ENCODE measurements around the gene ALKBH4. TPM values are rescaled to one million over a fixed set of nuclear protein-coding genes. Genes with fewer than 3 reads are reported as not detected.

The ALKBH4 gene
- total RNA-seq, 2 experiments from 2014 or later: 2.9 to 3.5 TPM

GRCh38 chr7:102432442-102433218 is 32.0 kb downstream of the ALKBH4 start:
- ChIA-PET POLR2A (interaction anchor here (1.1 to 6.6 kb wide), 6 partner anchors 14 to 34 kb away, joined by 4 to 61 read pairs (median 6); no protein-coding TSS in a partner anchor), CTCF (interaction anchor here (1.2 to 4.0 kb wide), 4 partner anchors 17 to 28 kb away, joined by 3 to 13 read pairs (median 8); no protein-coding TSS in a partner anchor)
- ATAC-seq (ENCODE audit: poor library complexity): peak; percentile 9
- H3K4me3 ChIP-seq (ENCODE audit: low read length): peak overlapping the region; percentile 71
- H3K9me3 Mint-ChIP-seq: no peaks in the 10 kb centered on the region
- peak overlapping the region; percentile 94 for H3K4me3 Mint-ChIP-seq
- H3K27me3 ChIP-seq (ENCODE audit: control insufficient read depth in 1 of 2, insufficient read depth in 2 of 2, low read length in 2 of 2): no peaks in the 10 kb centered on the region
- H3K4me1 Mint-ChIP-seq (ENCODE audit: low read depth): peaks cover 52% of the 10 kb centered on the region
- H3K4me1 ChIP-seq (ENCODE audit: insufficient read depth, low read length): peaks cover 76% of the 10 kb centered on the region
- H3K27ac ChIP-seq (ENCODE audit: low read depth in 1 of 2, low read length in 2 of 2): peak overlapping the region; percentile 92 to 95
- H3K27me3 Mint-ChIP-seq: no peaks in the 10 kb centered on the region
- TF ChIP-seq CTCF (IDR thresholded peaks at IDR 0.05): no peak
- DNase-seq: peak in 3 of 14 experiments; percentile 13 to 31 (median 18)
- H3K36me3 ChIP-seq (ENCODE audit: insufficient read depth, low read length): peaks cover 1% of the 10 kb centered on the region
- no peaks in the 10 kb centered on the region for H3K9me3 ChIP-seq (ENCODE audit: control insufficient read depth in 1 of 2, insufficient read depth in 1 of 2, low read length in 2 of 2)
- peaks cover 19% of the 10 kb centered on the region for H3K36me3 Mint-ChIP-seq (ENCODE audit: low read depth)
- intact Hi-C loops (cut with DNase I, micrococcal nuclease): loop anchor here (1.0 to 5.0 kb wide), 5 partner anchors 16 to 36 kb away; partner anchors contain the start of genes PRKRIP1 (in 2 of the 2), ALKBH4 (in 1 of the 2) and LRWD1 (in 1 of the 2)
- peak overlapping the region; percentile 100 for H3K27ac Mint-ChIP-seq

GRCh38 chr7:102431617-102432298 is 32.9 kb downstream of the ALKBH4 start:
- intact Hi-C loops (cut with DNase I, micrococcal nuclease): loop anchor here (2.0 to 5.0 kb wide), 4 partner anchors 15 to 36 kb away; partner anchors contain the start of gene PRKRIP1 (in 2 of the 2)
- Mint-ChIP-seq H3K27me3 (no peaks in the 10 kb centered on the region), H3K9me3 (no peaks in the 10 kb centered on the region), H3K36me3 (ENCODE audit: low read depth) (peaks cover 19% of the 10 kb centered on the region), H3K27ac (peak overlapping the region; percentile 100), H3K4me1 (ENCODE audit: low read depth) (peaks cover 60% of the 10 kb centered on the region), H3K4me3 (peak overlapping the region; percentile 94)
- peaks cover 85% of the 10 kb centered on the region for H3K4me1 ChIP-seq (ENCODE audit: insufficient read depth, low read length)
- H3K36me3 ChIP-seq (ENCODE audit: insufficient read depth, low read length): no peaks in the 10 kb centered on the region
- DNase-seq: peak; percentile 44 to 92 (median 63)
- peak overlapping the region; percentile 26 for H3K4me3 ChIP-seq (ENCODE audit: low read length)
- H3K27ac ChIP-seq (ENCODE audit: low read depth in 1 of 2, low read length in 2 of 2): peak overlapping the region; percentile 92 to 95
- H3K9me3 ChIP-seq (ENCODE audit: control insufficient read depth in 1 of 2, insufficient read depth in 1 of 2, low read length in 2 of 2): no peaks in the 10 kb centered on the region
- POLR2A ChIA-PET: interaction anchor here (1.1 to 6.6 kb wide), 6 partner anchors 13 to 34 kb away, joined by 4 to 61 read pairs (median 6); no protein-coding TSS in a partner anchor
- H3K27me3 ChIP-seq (ENCODE audit: control insufficient read depth in 1 of 2, insufficient read depth in 2 of 2, low read length in 2 of 2): no peaks in the 10 kb centered on the region
- CTCF ChIA-PET: interaction anchor here (1.2 to 4.0 kb wide), 4 partner anchors 16 to 27 kb away, joined by 3 to 13 read pairs (median 8); no protein-coding TSS in a partner anchor
- peak; percentile 76 for ATAC-seq (ENCODE audit: poor library complexity)
- no peak for TF ChIP-seq CTCF (IDR thresholded peaks at IDR 0.05)

DNA sequence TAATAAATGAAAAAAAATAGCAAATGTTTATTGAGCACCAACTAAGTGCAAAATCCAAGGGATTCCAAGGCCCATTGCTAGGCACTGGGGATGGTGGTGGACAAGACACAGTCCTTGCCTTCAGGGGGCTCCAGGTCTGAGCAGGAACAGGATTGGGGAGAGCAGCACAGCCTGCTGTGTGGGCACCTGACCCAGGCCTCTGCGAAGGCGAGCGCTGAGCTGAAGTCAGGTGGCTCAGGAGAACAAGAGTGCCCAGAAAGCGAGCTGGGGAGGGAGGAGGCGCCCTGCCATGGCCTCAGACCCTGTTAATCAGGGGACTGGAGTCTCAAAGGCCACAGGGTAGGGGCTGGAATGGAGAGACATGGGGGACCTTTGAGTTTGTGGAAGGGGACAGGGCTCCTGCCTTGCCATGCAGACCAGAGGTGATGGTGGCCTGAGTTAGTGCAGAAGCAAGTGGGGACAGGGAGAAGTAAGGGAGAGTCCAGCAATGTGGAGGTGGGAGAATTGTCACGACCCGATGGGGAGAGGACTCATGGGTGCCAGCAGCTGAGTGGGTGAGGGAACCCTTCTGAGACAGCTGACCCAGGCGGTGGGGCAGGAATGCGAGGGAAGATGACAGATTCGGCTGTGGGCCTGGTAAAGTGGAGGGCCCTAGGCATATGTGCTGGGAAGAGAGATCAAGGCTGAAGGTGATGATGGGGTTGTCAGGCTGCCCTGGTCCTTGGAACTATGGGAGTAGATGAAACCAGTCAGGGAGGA is 35.3 kb downstream of the ALKBH4 start:
- CTCF ChIA-PET: no interaction called here

More for the DNA sequence above, 35.3 kb downstream of the ALKBH4 start:
- no peak for TF ChIP-seq CTCF (IDR thresholded peaks at IDR 0.05)
- peak overlapping the region; percentile 74 to 92 for H3K27ac ChIP-seq (ENCODE audit: low read depth in 1 of 2, low read length in 2 of 2)
- Mint-ChIP-seq H3K4me1 (ENCODE audit: low read depth) (peaks cover 72% of the 10 kb centered on the region), H3K9me3 (no peaks in the 10 kb centered on the region), H3K36me3 (ENCODE audit: low read depth) (peaks cover 34% of the 10 kb centered on the region), H3K27ac (peak overlapping the region; percentile 100), H3K4me3 (peak overlapping the region; percentile 51), H3K27me3 (no peaks in the 10 kb centered on the region)
- no peaks in the 10 kb centered on the region for H3K27me3 ChIP-seq (ENCODE audit: control insufficient read depth in 1 of 2, insufficient read depth in 2 of 2, low read length in 2 of 2)
- peaks cover 5% of the 10 kb centered on the region for H3K36me3 ChIP-seq (ENCODE audit: insufficient read depth, low read length)
- ATAC-seq (ENCODE audit: poor library complexity) (no peak), DNase-seq (no peak)
- no peaks in the 10 kb centered on the region for H3K9me3 ChIP-seq (ENCODE audit: control insufficient read depth in 1 of 2, insufficient read depth in 1 of 2, low read length in 2 of 2)
- H3K4me1 ChIP-seq (ENCODE audit: insufficient read depth, low read length): peaks cover 96% of the 10 kb centered on the region
- intact Hi-C loops (cut with DNase I, micrococcal nuclease): no loop called here
- POLR2A ChIA-PET: interaction anchor here (1.2 to 6.6 kb wide), 2 partner anchors 14 to 17 kb away, joined by 4 to 61 read pairs; no protein-coding TSS in a partner anchor
- H3K4me3 ChIP-seq (ENCODE audit: low read length): no peak overlapping the region

All from CD4-positive, alpha-beta T cell (primary cell).